DND-41 (cell line): Measurements from ENCODE around the gene AKR7A2.

Source experiments
- ATAC-seq: fragments of 200-7000 bp; cut with Tn5 transposase; 3 replicates; pipeline ENCODE4 v1.9.1; 2021; ENCODE audit warnings: low read depth; ENCODE audit not compliant: insufficient read depth
- DNase-seq: peaks from one replicate; pipeline ENCODE4 v3.0.0-alpha.2; 2020
- H2AFZ ChIP-seq: 2 replicates; pipeline ENCODE4 v1.6.0; 2012; ENCODE audit warnings: low read depth, low read length
- H3K27ac ChIP-seq: 2 replicates; pipeline ENCODE4 v1.5.1; 2012; ENCODE audit warnings: low read length, inconsistent platforms
- H3K27me3 ChIP-seq: fragments of 200-600 bp; sonication (generic); 2 replicates; pipeline ENCODE4 v1.6.0; 2012; ENCODE audit warnings: low read length, mild to moderate bottlenecking, inconsistent platforms; ENCODE audit not compliant: insufficient read depth, poor library complexity
- H3K36me3 ChIP-seq: 2 replicates; pipeline ENCODE4 v1.5.1; 2012; ENCODE audit warnings: low read length, inconsistent platforms; ENCODE audit not compliant: insufficient read depth
- H3K4me1 ChIP-seq: 2 replicates; pipeline ENCODE4 v1.5.1; 2012; ENCODE audit warnings: mild to moderate bottlenecking, low read length; ENCODE audit not compliant: insufficient read depth
- H3K4me2 ChIP-seq: 2 replicates; pipeline ENCODE4 v1.6.0; 2012; ENCODE audit warnings: mild to moderate bottlenecking, moderate library complexity, low read length, inconsistent platforms; ENCODE audit not compliant: insufficient read depth
- H3K4me3 ChIP-seq, 2 experiments: fragments of 200-600 bp in 1 of 2; shearing (Covaris generic) in 1 of 2; 2 replicates each; pipeline ENCODE4 v1.5.1; 2012 to 2016; ENCODE audit warnings: inconsistent platforms in 2 of 2, low read length in 2 of 2, mild to moderate bottlenecking in 2 of 2, low read depth in 1 of 2, moderate library complexity in 1 of 2
- H3K79me2 ChIP-seq: 2 replicates; pipeline ENCODE4 v1.6.0; 2012; ENCODE audit warnings: low read length, inconsistent platforms; ENCODE audit not compliant: insufficient read depth
- H3K9ac ChIP-seq: 2 replicates; pipeline ENCODE4 v1.6.0; 2012; ENCODE audit warnings: low read depth, mild to moderate bottlenecking, inconsistent platforms, low read length, moderate library complexity
- H3K9me3 ChIP-seq: 2 replicates; pipeline ENCODE4 v1.5.1; 2012; ENCODE audit warnings: low read length, moderate library complexity, mild to moderate bottlenecking, inconsistent platforms; ENCODE audit not compliant: insufficient read depth, severe bottlenecking
- H4K20me1 ChIP-seq: 2 replicates; pipeline ENCODE4 v1.6.0; 2012; ENCODE audit warnings: low read length; ENCODE audit not compliant: insufficient read depth
- EZH2 ChIP-seq: IDR thresholded peaks from 3 replicates; pipeline ENCODE4 v1.6.1; 2012; ENCODE audit warnings: borderline replicate concordance, low read depth, mild to moderate bottlenecking, moderate library complexity, low read length, inconsistent platforms; ENCODE audit not compliant: severe bottlenecking
- TF ChIP-seq, protein P1 (sequence below): IDR thresholded peaks from 2 replicates; pipeline ENCODE4 v1.5.1; 2012; ENCODE audit warnings: borderline replicate concordance, low read length, moderate library complexity, mild to moderate bottlenecking; ENCODE audit not compliant: poor library complexity, severe bottlenecking; ENCODE audit errors: extremely low read depth

The AKR7A2 gene

GRCh38 chr1:19323987-19324664, 12.2 kb upstream of the AKR7A2 start:
- Histone ChIP-seq H3K79me2 (no peaks in the 10 kb centered on the region), H3K4me1 (no peaks in the 10 kb centered on the region), H4K20me1 (no peaks in the 10 kb centered on the region), H3K9ac (no peak overlapping the region), H3K4me2 (no peak overlapping the region), H2AFZ (no peak overlapping the region), H3K4me3 (no peak overlapping the region), H3K27me3 (no peaks in the 10 kb centered on the region), H3K36me3 (peaks cover 25% of the 10 kb centered on the region), H3K27ac (no peak overlapping the region), H3K9me3 (no peaks in the 10 kb centered on the region)
- TF ChIP-seq, protein P1, sequence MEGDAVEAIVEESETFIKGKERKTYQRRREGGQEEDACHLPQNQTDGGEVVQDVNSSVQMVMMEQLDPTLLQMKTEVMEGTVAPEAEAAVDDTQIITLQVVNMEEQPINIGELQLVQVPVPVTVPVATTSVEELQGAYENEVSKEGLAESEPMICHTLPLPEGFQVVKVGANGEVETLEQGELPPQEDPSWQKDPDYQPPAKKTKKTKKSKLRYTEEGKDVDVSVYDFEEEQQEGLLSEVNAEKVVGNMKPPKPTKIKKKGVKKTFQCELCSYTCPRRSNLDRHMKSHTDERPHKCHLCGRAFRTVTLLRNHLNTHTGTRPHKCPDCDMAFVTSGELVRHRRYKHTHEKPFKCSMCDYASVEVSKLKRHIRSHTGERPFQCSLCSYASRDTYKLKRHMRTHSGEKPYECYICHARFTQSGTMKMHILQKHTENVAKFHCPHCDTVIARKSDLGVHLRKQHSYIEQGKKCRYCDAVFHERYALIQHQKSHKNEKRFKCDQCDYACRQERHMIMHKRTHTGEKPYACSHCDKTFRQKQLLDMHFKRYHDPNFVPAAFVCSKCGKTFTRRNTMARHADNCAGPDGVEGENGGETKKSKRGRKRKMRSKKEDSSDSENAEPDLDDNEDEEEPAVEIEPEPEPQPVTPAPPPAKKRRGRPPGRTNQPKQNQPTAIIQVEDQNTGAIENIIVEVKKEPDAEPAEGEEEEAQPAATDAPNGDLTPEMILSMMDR: no peak
- no peak for TF ChIP-seq EZH2
- no peak for DNase-seq
- ATAC-seq: no peak

GRCh38 chr1:19322481-19322880, 10.5 kb upstream of the AKR7A2 start:
- H3K4me1 ChIP-seq: no peaks in the 10 kb centered on the region
- no peaks in the 10 kb centered on the region for H3K27me3 ChIP-seq
- DNase-seq (no peak), ATAC-seq (no peak)
- H3K9ac ChIP-seq: no peak overlapping the region
- H2AFZ ChIP-seq: no peak overlapping the region
- H4K20me1 ChIP-seq: no peaks in the 10 kb centered on the region
- no peak overlapping the region for H3K27ac ChIP-seq
- H3K4me3 ChIP-seq: no peak overlapping the region
- no peaks in the 10 kb centered on the region for H3K79me2 ChIP-seq
- H3K9me3 ChIP-seq: no peaks in the 10 kb centered on the region
- H3K36me3 ChIP-seq: peaks cover 17% of the 10 kb centered on the region
- TF ChIP-seq EZH2: no peak
- TF ChIP-seq, protein P1: no peak
- no peak overlapping the region for H3K4me2 ChIP-seq

- no peak for DNase-seq
- Histone ChIP-seq H3K79me2 (no peaks in the 10 kb centered on the region), H3K9ac (no peak overlapping the region), H3K36me3 (peaks cover 11% of the 10 kb centered on the region), H2AFZ (no peak overlapping the region), H3K4me3 (no peak overlapping the region), H3K27ac (no peak overlapping the region), H4K20me1 (0 out of 2 replicates have a peak, but pooled peaks cover 3% of the 10 kb centered on the region), H3K4me1 (no peaks in the 10 kb centered on the region), H3K9me3 (no peaks in the 10 kb centered on the region), H3K4me2 (no peak overlapping the region), H3K27me3 (no peaks in the 10 kb centered on the region)
- no peak for ATAC-seq
- no peak for TF ChIP-seq EZH2
- TF ChIP-seq, protein P1: no peak
These were observed 9.1 kb upstream of the AKR7A2 start for GRCh38 chr1:19321071-19321470.
